ENCODE data around the gene PDE11A.

GRCh38 chr2:178101321-178102079 lies 28.9 kb upstream of the PDE11A start:
- no peak for TF ChIP-seq POLR2A (IDR thresholded peaks at IDR 0.05)
- TF ChIP-seq CTCF (IDR thresholded peaks at IDR 0.05): no peak
- TF ChIP-seq POLR2AphosphoS5 (IDR thresholded peaks at IDR 0.05): no peak
- TF ChIP-seq EP300 (IDR thresholded peaks at IDR 0.05): no peak
